ENCODE measurements around the gene STK4. TPM values are rescaled to one million over a fixed set of nuclear protein-coding genes. Genes with fewer than 3 reads are reported as not detected.

Gene STK4
- total RNA-seq, 5 donors from 2014 or later (not counting 1 experiment from before 2014, with no cell fraction given) = 244 to 315 (median 271) TPM

- no peaks in the 10 kb centered on the region for H3K27me3 Mint-ChIP-seq
- peaks cover 77 to 84% (median 83%) of the 10 kb centered on the region in 3 donors for H3K4me1 Mint-ChIP-seq
- POLR2A ChIA-PET = interaction anchor here in 1 of 2 donors (0.5 to 0.6 kb wide), 2 partner anchors 57 to 549 kb away, joined by 6 to 7 read pairs; no protein-coding TSS in a partner anchor
- Histone ChIP-seq H3K9me3 (no peaks in the 10 kb centered on the region), H3K4me3 (ENCODE audit: control insufficient read depth in 1 of 2, extremely low read depth in 1 of 2, low read length in 1 of 2) (no peak overlapping the region), H3K4me1 (ENCODE audit: control insufficient read depth in 1 of 2, extremely low read depth in 1 of 2, insufficient read depth in 2 of 2, low read length in 2 of 2) (peaks cover 5 to 24% of the 10 kb centered on the region in 2 experiments), H3K27ac (ENCODE audit: low read length) (no peak overlapping the region), H3K27me3 (replicated peaks in 1 of 2; ENCODE audit: control insufficient read depth in 2 of 2, extremely low read depth in 1 of 2, insufficient read depth in 2 of 2, low read length in 1 of 2) (no peaks in the 10 kb centered on the region), H3K36me3 (ENCODE audit: control insufficient read depth in 2 of 2, extremely low read depth in 1 of 2, insufficient read depth in 1 of 2, low read length in 1 of 2) (peaks cover 3 to 76% of the 10 kb centered on the region in 2 donors)
- no peak for ATAC-seq (replicated peaks in 1 of 4)
- WGBS (ENCODE audit: insufficient coverage) = 100% methylated on average over 1 of the region's 6 CpGs
- H3K9me3 Mint-ChIP-seq = no peaks in the 10 kb centered on the region
- CTCF ChIA-PET = interaction anchor here in 1 of 2 donors (0.5 to 1.0 kb wide), 4 partner anchors 12 to 343 kb away, joined by 3 to 6 read pairs (median 5); partner anchors contain the start of gene TOMM34
- no peak for DNase-seq
- peaks cover 72% of the 10 kb centered on the region for H3K36me3 Mint-ChIP-seq
- H3K27ac Mint-ChIP-seq = peak overlapping the region; percentile 73 to 79
- H3K4me3 Mint-ChIP-seq = peak overlapping the region; percentile 1 to 29 (median 13)
These were observed 62.3 kb downstream of the STK4 start for GRCh38 chr20:45028424-45029136.

DNA sequence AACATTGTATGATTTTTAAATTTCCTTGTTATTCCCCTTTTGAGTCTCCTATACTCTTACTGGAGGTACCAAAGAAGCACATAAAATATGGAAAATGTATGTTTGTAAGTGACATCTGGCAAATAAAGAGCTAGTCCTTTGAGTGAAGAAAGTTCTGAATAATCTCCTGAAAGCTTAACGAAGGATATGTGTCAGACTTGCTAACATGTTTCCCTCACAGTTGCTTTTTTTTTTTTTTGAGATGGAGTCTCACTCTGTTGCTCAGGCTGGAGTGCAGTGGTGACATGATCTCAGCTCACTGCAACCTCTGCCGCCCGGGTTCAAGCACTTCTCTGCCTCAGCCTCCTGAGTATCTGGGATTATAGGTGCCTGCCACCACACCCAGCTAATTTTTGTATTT lies 63.6 kb downstream of the STK4 start:
- H3K4me1 Mint-ChIP-seq = peaks cover 79 to 88% (median 86%) of the 10 kb centered on the region in 3 donors

DNA sequence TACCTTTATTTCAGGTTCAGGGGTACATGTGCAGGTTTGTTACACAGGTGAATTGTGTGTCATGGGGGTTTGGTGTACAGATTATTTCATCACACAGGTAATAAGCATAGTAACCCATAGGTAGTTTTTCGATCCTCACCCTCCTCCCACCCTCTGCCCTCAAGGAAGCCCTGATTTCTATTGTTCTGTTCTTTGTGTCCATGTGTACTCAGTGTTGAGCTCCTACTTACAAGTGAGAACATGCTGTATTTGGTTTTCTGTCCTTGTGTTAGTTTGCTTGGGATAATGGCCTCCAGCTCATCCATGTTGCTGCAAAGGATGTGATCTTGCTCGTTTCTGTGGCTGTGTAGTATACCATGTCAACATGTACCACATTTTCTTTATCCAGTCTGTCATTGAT lies 66.0 kb downstream of the STK4 start:
- Histone ChIP-seq H3K4me3 (ENCODE audit: control insufficient read depth in 1 of 2, extremely low read depth in 1 of 2, low read length in 1 of 2) (no peak overlapping the region), H3K4me1 (ENCODE audit: control insufficient read depth in 1 of 2, extremely low read depth in 1 of 2, insufficient read depth in 2 of 2, low read length in 2 of 2) (peaks cover 7 to 35% of the 10 kb centered on the region in 2 experiments), H3K9me3 (no peaks in the 10 kb centered on the region), H3K27me3 (replicated peaks in 1 of 2; ENCODE audit: control insufficient read depth in 2 of 2, extremely low read depth in 1 of 2, insufficient read depth in 2 of 2, low read length in 1 of 2) (no peaks in the 10 kb centered on the region), H3K27ac (ENCODE audit: low read length) (no peak overlapping the region), H3K36me3 (ENCODE audit: control insufficient read depth in 2 of 2, extremely low read depth in 1 of 2, insufficient read depth in 1 of 2, low read length in 1 of 2) (peaks cover 3 to 70% of the 10 kb centered on the region in 2 donors)
- H3K36me3 Mint-ChIP-seq = peaks cover 57% of the 10 kb centered on the region
- peaks cover 82 to 86% (median 82%) of the 10 kb centered on the region in 3 donors for H3K4me1 Mint-ChIP-seq
- H3K9me3 Mint-ChIP-seq = no peaks in the 10 kb centered on the region
- DNase-seq = no peak
- no peak for ATAC-seq (replicated peaks in 1 of 4)
- no CpG with 5 or more reads among the region's 2 CpGs for WGBS (ENCODE audit: insufficient coverage)
- H3K4me3 Mint-ChIP-seq = peak overlapping the region in 1 of 3 donors; percentile 49
- H3K27ac Mint-ChIP-seq = peak overlapping the region; percentile 59 to 65
- CTCF ChIA-PET = interaction anchor here in 1 of 2 donors (1.4 kb wide), 1 partner anchor 27 kb away, joined by 3 read pairs; no protein-coding TSS in a partner anchor
- POLR2A ChIA-PET = no interaction called here
- H3K27me3 Mint-ChIP-seq = no peaks in the 10 kb centered on the region

More for the DNA sequence above, 63.6 kb downstream of the STK4 start:
- Histone ChIP-seq H3K27me3 (replicated peaks in 1 of 2; ENCODE audit: control insufficient read depth in 2 of 2, extremely low read depth in 1 of 2, insufficient read depth in 2 of 2, low read length in 1 of 2) (no peaks in the 10 kb centered on the region), H3K4me3 (ENCODE audit: control insufficient read depth in 1 of 2, extremely low read depth in 1 of 2, low read length in 1 of 2) (no peak overlapping the region), H3K27ac (ENCODE audit: low read length) (no peak overlapping the region), H3K9me3 (no peaks in the 10 kb centered on the region), H3K4me1 (ENCODE audit: control insufficient read depth in 1 of 2, extremely low read depth in 1 of 2, insufficient read depth in 2 of 2, low read length in 2 of 2) (peaks cover 7 to 31% of the 10 kb centered on the region in 2 experiments), H3K36me3 (ENCODE audit: control insufficient read depth in 2 of 2, extremely low read depth in 1 of 2, insufficient read depth in 1 of 2, low read length in 1 of 2) (peaks cover 3 to 75% of the 10 kb centered on the region in 2 donors)
- Mint-ChIP-seq H3K27ac (peak overlapping the region; percentile 52 to 59), H3K36me3 (peaks cover 63% of the 10 kb centered on the region), H3K4me3 (no peak overlapping the region), H3K27me3 (no peaks in the 10 kb centered on the region), H3K9me3 (no peaks in the 10 kb centered on the region)
- no CpG with 5 or more reads among the region's 3 CpGs for WGBS (ENCODE audit: insufficient coverage)
- no peak for DNase-seq
- ChIA-PET POLR2A (interaction anchor here (0.6 to 0.7 kb wide), 2 partner anchors 11 to 46 kb away, joined by 3 to 6 read pairs; no protein-coding TSS in a partner anchor), CTCF (interaction anchor here in 1 of 2 donors (0.8 to 1.3 kb wide), 4 partner anchors 9 to 264 kb away, joined by 3 to 5 read pairs (median 4); no protein-coding TSS in a partner anchor)
- ATAC-seq (replicated peaks in 1 of 4) = no peak

- no peaks in the 10 kb centered on the region for H3K27me3 Mint-ChIP-seq
- H3K4me1 Mint-ChIP-seq = peaks cover 82 to 87% (median 83%) of the 10 kb centered on the region in 3 donors
- DNase-seq (no peak), ATAC-seq (replicated peaks in 1 of 4) (no peak)
- H3K4me1 ChIP-seq (ENCODE audit: control insufficient read depth in 1 of 2, extremely low read depth in 1 of 2, insufficient read depth in 2 of 2, low read length in 2 of 2) = peaks cover 7 to 35% of the 10 kb centered on the region in 2 experiments
- no peaks in the 10 kb centered on the region for H3K9me3 Mint-ChIP-seq
- no peak overlapping the region for H3K4me3 ChIP-seq (ENCODE audit: control insufficient read depth in 1 of 2, extremely low read depth in 1 of 2, low read length in 1 of 2)
- peak overlapping the region in 1 of 3 donors; percentile 49 for H3K4me3 Mint-ChIP-seq
- POLR2A ChIA-PET = interaction anchor here in 1 of 2 donors (0.7 kb wide), 1 partner anchor 135 kb away, joined by 6 read pairs; no protein-coding TSS in a partner anchor
- H3K36me3 ChIP-seq (ENCODE audit: control insufficient read depth in 2 of 2, extremely low read depth in 1 of 2, insufficient read depth in 1 of 2, low read length in 1 of 2) = peaks cover 3 to 72% of the 10 kb centered on the region in 2 donors
- no peaks in the 10 kb centered on the region for H3K9me3 ChIP-seq
- H3K27ac ChIP-seq (ENCODE audit: low read length) = no peak overlapping the region
- CTCF ChIA-PET = no interaction called here
- WGBS (ENCODE audit: insufficient coverage) = no CpG with 5 or more reads among the region's 3 CpGs
- H3K27me3 ChIP-seq (replicated peaks in 1 of 2; ENCODE audit: control insufficient read depth in 2 of 2, extremely low read depth in 1 of 2, insufficient read depth in 2 of 2, low read length in 1 of 2) = no peaks in the 10 kb centered on the region
- peaks cover 54% of the 10 kb centered on the region for H3K36me3 Mint-ChIP-seq
- H3K27ac Mint-ChIP-seq = peak overlapping the region; percentile 59 to 65
These were observed 66.5 kb downstream of the STK4 start for GRCh38 chr20:45032781-45033180.

DNA sequence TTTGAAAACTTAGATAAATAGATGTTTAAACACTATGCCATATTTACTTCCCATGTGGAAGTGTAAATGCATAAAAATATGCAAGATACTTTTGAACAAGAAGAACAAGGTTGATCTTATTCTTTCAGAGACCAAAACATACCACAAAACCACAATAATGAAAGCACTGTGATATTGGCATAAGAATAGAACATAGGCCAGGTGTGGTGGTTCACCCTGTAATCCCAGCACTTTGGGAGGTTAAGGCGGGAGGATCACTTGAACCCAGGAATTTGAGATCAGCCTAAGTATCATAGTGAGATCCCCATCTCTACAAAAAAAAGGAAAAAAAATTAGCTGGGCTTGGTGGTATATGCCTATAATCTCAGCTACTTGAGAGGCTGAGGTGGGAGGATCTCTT lies 68.1 kb downstream of the STK4 start:
- H3K9me3 ChIP-seq = no peaks in the 10 kb centered on the region
- ChIA-PET POLR2A (interaction anchor here in 1 of 2 donors (0.5 kb wide), 1 partner anchor 745 kb away, joined by 3 read pairs; no protein-coding TSS in a partner anchor), CTCF (interaction anchor here (0.6 to 1.2 kb wide), 3 partner anchors 10 to 429 kb away, joined by 3 to 8 read pairs (median 5); no protein-coding TSS in a partner anchor)
- Mint-ChIP-seq H3K27ac (peak overlapping the region; percentile 66 to 68), H3K4me1 (peaks cover 81 to 86% (median 82%) of the 10 kb centered on the region in 3 donors), H3K4me3 (peak overlapping the region in 1 of 3 donors; percentile 15), H3K36me3 (peaks cover 42% of the 10 kb centered on the region), H3K27me3 (no peaks in the 10 kb centered on the region), H3K9me3 (no peaks in the 10 kb centered on the region)
- ATAC-seq (replicated peaks in 1 of 4) = peak in 3 of 4 experiments; percentile 46 to 71 (median 65)
- no peaks in the 10 kb centered on the region for H3K27me3 ChIP-seq (replicated peaks in 1 of 2; ENCODE audit: control insufficient read depth in 2 of 2, extremely low read depth in 1 of 2, insufficient read depth in 2 of 2, low read length in 1 of 2)
- peak in 1 of 35 experiments; percentile 25 for DNase-seq
- H3K4me3 ChIP-seq (ENCODE audit: control insufficient read depth in 1 of 2, extremely low read depth in 1 of 2, low read length in 1 of 2) = no peak overlapping the region
- H3K4me1 ChIP-seq (ENCODE audit: control insufficient read depth in 1 of 2, extremely low read depth in 1 of 2, insufficient read depth in 2 of 2, low read length in 2 of 2) = peaks cover 10 to 29% of the 10 kb centered on the region in 2 experiments
- no CpG with 5 or more reads among the region's 1 CpG for WGBS (ENCODE audit: insufficient coverage)
- H3K27ac ChIP-seq (ENCODE audit: low read length) = no peak overlapping the region
- peaks cover 5 to 65% of the 10 kb centered on the region in 2 donors for H3K36me3 ChIP-seq (ENCODE audit: control insufficient read depth in 2 of 2, extremely low read depth in 1 of 2, insufficient read depth in 1 of 2, low read length in 1 of 2)
